Activated T-helper 9 cell treated with anti-CD3 and anti-CD28 coated beads, Interleukin-2, amount 50 U/mL, for 16 hours (primary cell): ENCODE data around the gene PTX4.

Source experiments
- DNase-seq: peaks from one replicate; pipeline ENCODE4 v3.0.0-alpha.2; 2020; ENCODE audit warnings: low read depth

PTX4 gene

GRCh38 chr16:1523581-1524245, 35.0 kb upstream of the PTX4 start:
- DNase-seq: no peak

- no peak for DNase-seq
Observed at GRCh38 chr16:1520461-1520860, 31.7 kb upstream of the PTX4 start.

- no peak for DNase-seq
Observed at GRCh38 chr16:1519831-1520230, 31.1 kb upstream of the PTX4 start.

GRCh38 chr16:1518626-1519135, 29.9 kb upstream of the PTX4 start:
- DNase-seq: no peak

- DNase-seq: no peak
Observed at GRCh38 chr16:1514507-1514906, 25.8 kb upstream of the PTX4 start.

- no peak for DNase-seq
Observed at GRCh38 chr16:1512774-1513173, 24.0 kb upstream of the PTX4 start.

GRCh38 chr16:1511662-1512569, 23.2 kb upstream of the PTX4 start:
- no peak for DNase-seq

GRCh38 chr16:1510941-1511351, 22.2 kb upstream of the PTX4 start:
- DNase-seq: no peak

- DNase-seq: no peak
Observed at GRCh38 chr16:1510272-1510671, 21.5 kb upstream of the PTX4 start.

GRCh38 chr16:1509307-1510221, 20.8 kb upstream of the PTX4 start:
- DNase-seq: no peak

- DNase-seq: no peak
Observed at GRCh38 chr16:1508494-1509187, 19.9 kb upstream of the PTX4 start.

GRCh38 chr16:1506494-1507213, 17.9 kb upstream of the PTX4 start:
- no peak for DNase-seq

GRCh38 chr16:1505912-1506311, 17.2 kb upstream of the PTX4 start:
- DNase-seq: no peak

- DNase-seq: no peak
Observed at GRCh38 chr16:1505073-1505844, 16.5 kb upstream of the PTX4 start.

- no peak for DNase-seq
Observed at GRCh38 chr16:1503110-1503955, 14.6 kb upstream of the PTX4 start.

GRCh38 chr16:1502092-1503004, 13.6 kb upstream of the PTX4 start:
- DNase-seq: no peak

- no peak for DNase-seq
Observed at GRCh38 chr16:1501630-1502029, 12.9 kb upstream of the PTX4 start.
